Left ventricle myocardium inferior (tissue), 1 donor: ENCODE data around the gene SEMA6A. TPM values are rescaled to one million over a fixed set of nuclear protein-coding genes. Genes with fewer than 3 reads are reported as not detected.

Experiments
- DNase-seq: peaks from one replicate; pipeline ENCODE4 v3.0.0-alpha.2; 2020
- H3K27ac ChIP-seq: fragments of 200-600 bp; replicated peaks from 2 replicates; pipeline ENCODE4 v1.8.0; 2021
- H3K27me3 ChIP-seq: fragments of 200-600 bp; 2 replicates; pipeline ENCODE4 v1.8.0; 2021; ENCODE audit warnings: low read depth
- H3K36me3 ChIP-seq: fragments of 200-600 bp; 2 replicates; pipeline ENCODE4 v1.8.0; 2021
- H3K4me1 ChIP-seq: fragments of 200-600 bp; 2 replicates; pipeline ENCODE4 v1.8.0; 2021
- H3K4me3 ChIP-seq: fragments of 200-600 bp; 2 replicates; pipeline ENCODE4 v1.8.0; 2021; ENCODE audit warnings: mild to moderate bottlenecking, moderate library complexity
- H3K9me3 ChIP-seq: fragments of 200-600 bp; replicated peaks from 2 replicates; pipeline ENCODE4 v1.8.0; 2021
- CTCF ChIP-seq: fragments of 200-600 bp; IDR thresholded peaks from 2 replicates; pipeline ENCODE4 v1.8.0; 2021; ENCODE audit warnings: antibody characterized with exemption, mild to moderate bottlenecking, borderline replicate concordance
- intact Hi-C: fragments of 100-400 bp; cut with micrococcal nuclease; formaldehyde crosslinking; loops from one replicate; pipeline ENCODE4 v1.11.0; 2022
- total RNA-seq: library from RNA; stranded (reverse); fragmentation: NEBNext Ultra II Directional; extraction: Animal tissue kit (Norgen Biotek cat#: 25700); gene quantifications from one replicate; pipeline ENCODE4 v1.2.1, GENCODE V29; 2021
- donor health status: DM: no; HTN: yes; CAD: no; lungs with severe emphysema.

SEMA6A gene
- total RNA-seq, 1 donor from 2014 or later: 6.3 TPM

DNA sequence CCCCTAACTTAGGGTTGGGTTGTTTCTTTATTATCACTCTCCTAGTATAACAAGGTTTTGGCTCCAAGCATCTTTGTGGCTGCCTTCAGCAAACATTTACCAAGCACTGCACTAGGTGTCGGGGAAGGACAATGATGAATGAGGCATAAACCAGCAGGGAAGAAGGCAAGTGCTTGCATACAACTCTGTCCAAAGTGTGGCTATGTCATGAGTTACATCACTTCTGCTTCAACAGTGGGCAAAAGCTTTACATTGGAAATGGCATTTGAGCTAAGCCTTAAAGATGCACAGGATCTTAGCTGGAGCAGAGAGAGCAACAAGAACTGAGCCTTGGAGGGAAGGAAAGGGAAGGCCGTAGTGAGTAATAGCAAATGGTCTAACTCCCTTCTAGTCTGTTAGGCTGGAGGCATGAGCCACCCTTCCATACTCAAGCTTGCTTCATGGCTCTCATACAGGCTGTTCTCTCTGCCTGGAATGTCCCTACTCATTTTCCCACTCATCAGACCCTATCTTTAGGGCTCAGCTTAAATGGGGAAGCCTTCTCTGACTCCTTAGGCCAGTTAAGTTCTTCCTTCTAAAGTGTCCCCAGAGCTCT lies 121.8 kb downstream of the SEMA6A start:
- H3K27ac ChIP-seq: no peak overlapping the region

DNA sequence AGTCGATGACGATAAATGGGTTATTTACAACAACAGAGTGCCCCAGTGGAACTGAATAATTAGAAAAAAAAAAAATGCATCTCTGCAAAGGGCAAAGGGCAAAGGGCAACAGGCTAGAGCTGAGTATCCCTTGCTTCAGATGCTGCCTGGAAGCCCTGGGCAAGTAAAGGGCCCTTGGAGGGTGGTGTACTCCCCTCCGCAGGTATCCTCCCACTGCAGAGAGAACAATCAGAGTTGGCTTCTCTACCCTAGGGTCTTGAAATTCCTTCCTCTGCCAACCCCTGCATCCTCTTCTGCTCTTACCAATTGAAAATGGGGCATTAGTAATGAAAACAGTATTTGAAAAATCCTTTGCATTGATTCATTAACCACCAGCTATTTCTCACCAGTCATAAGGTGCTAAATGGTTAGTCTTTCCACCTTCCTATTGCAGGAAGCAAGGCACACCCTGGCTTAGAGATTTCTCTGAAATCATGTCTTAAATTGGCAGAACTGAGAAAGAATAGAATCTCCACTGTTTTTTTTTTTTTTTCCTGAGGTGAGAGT lies 122.6 kb downstream of the SEMA6A start:
- no peak for TF ChIP-seq CTCF
- Histone ChIP-seq H3K4me3 (no peak overlapping the region), H3K27ac (no peak overlapping the region), H3K27me3 (no peaks in the 10 kb centered on the region), H3K4me1 (peaks cover 31% of the 10 kb centered on the region), H3K36me3 (peaks cover 12% of the 10 kb centered on the region), H3K9me3 (no peaks in the 10 kb centered on the region)
- DNase-seq: no peak
- intact Hi-C loops: no loop called here

More for the DNA sequence above, 121.8 kb downstream of the SEMA6A start:
- Histone ChIP-seq H3K4me1 (peaks cover 31% of the 10 kb centered on the region), H3K4me3 (no peak overlapping the region), H3K27me3 (no peaks in the 10 kb centered on the region), H3K9me3 (no peaks in the 10 kb centered on the region), H3K36me3 (peaks cover 4% of the 10 kb centered on the region)
- no peak for DNase-seq
- intact Hi-C loops: no loop called here
- no peak for TF ChIP-seq CTCF

DNA sequence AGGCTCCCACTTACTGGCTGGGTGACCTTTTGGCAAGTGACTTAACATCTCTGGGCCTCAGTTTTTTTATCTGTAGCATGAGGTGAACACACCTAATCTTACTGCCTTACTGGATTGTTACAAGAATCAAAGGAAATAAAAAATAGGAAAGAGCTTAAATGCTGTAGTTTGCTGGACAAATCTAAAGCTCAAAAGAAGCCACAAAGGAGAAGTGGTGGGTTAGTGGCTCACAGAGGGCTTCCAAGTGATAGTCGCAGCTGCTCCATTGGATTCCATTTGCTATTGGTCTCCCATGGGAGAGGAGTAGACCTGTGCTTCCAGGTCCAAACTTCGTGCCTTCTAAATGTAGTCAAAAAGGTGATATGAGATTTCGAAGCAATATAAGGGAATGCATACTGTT lies 123.6 kb downstream of the SEMA6A start:
- intact Hi-C loops: no loop called here
- DNase-seq: no peak
- Histone ChIP-seq H3K4me1 (peaks cover 31% of the 10 kb centered on the region), H3K36me3 (peaks cover 21% of the 10 kb centered on the region), H3K9me3 (no peaks in the 10 kb centered on the region), H3K27me3 (no peaks in the 10 kb centered on the region), H3K27ac (no peak overlapping the region), H3K4me3 (no peak overlapping the region)
- TF ChIP-seq CTCF: no peak

- H3K9me3 ChIP-seq: no peaks in the 10 kb centered on the region
Observed at GRCh38 chr5:116449458-116449857, 125.2 kb downstream of the SEMA6A start.

GRCh38 chr5:116448870-116449427 lies 125.7 kb downstream of the SEMA6A start:
- intact Hi-C loops: no loop called here
- peaks cover 12% of the 10 kb centered on the region for H3K4me1 ChIP-seq
- H3K27me3 ChIP-seq: no peaks in the 10 kb centered on the region
- H3K27ac ChIP-seq: no peak overlapping the region
- TF ChIP-seq CTCF: no peak
- DNase-seq: no peak
- H3K36me3 ChIP-seq: peaks cover 28% of the 10 kb centered on the region
- no peak overlapping the region for H3K4me3 ChIP-seq
- H3K9me3 ChIP-seq: no peaks in the 10 kb centered on the region

More at GRCh38 chr5:116449458-116449857, 125.2 kb downstream of the SEMA6A start:
- Histone ChIP-seq H3K27me3 (no peaks in the 10 kb centered on the region), H3K27ac (no peak overlapping the region), H3K36me3 (peaks cover 28% of the 10 kb centered on the region), H3K4me3 (no peak overlapping the region), H3K4me1 (peaks cover 17% of the 10 kb centered on the region)
- TF ChIP-seq CTCF: no peak
- intact Hi-C loops: no loop called here
- no peak for DNase-seq
